ENCODE data around the gene KDM2A. TPM values are rescaled to one million over a fixed set of nuclear protein-coding genes. Genes with fewer than 3 reads are reported as not detected.

Gene KDM2A
- polyA plus RNA-seq, 2 of the 4 experiments (the other 2 are of a cell fraction): 34.5 to 42.8 TPM

- CTCF ChIA-PET: interaction anchor here (0.6 to 1.4 kb wide), 3 partner anchors 13 to 42 kb away, joined by 3 to 5 read pairs (median 4); partner anchors contain the start of gene KDM2A
- Histone ChIP-seq H3K27ac (no peak overlapping the region), H3K9me3 (no peaks in the 10 kb centered on the region), H3K4me2 (no peak overlapping the region), H3K4me3 (no peak overlapping the region), H3K4me1 (peaks cover 14% of the 10 kb centered on the region; the same call in 2 of the 3 replicates)
- DNase-seq (ENCODE audit: low read depth in 1 of 2, low spot score in 1 of 2): no peak
- no peak for FAIRE-seq
- 87% methylated on average over 5 of the region's 5 CpGs for WGBS (ENCODE audit: missing lambda C conversion rate)
- POLR2A ChIA-PET: no interaction called here
- TF ChIP-seq RAD21 (conservative IDR thresholded peaks at IDR 0.05 in 1 of 2, IDR thresholded peaks at IDR 0.05 in 1 of 2): no peak
- no peak for TF ChIP-seq EP300 (IDR thresholded peaks at IDR 0.05)
- TF ChIP-seq USF2 (IDR thresholded peaks at IDR 0.05): no peak
- no peak for TF ChIP-seq POLR2AphosphoS2 (conservative IDR thresholded peaks at IDR 0.05; ENCODE audit: low read length)
- TF ChIP-seq HOXB5 (CRISPR knock-in tag; IDR thresholded peaks at IDR 0.05): no peak
- no peak for TF ChIP-seq HMGXB4 (CRISPR knock-in tag; IDR thresholded peaks at IDR 0.05; ENCODE audit: borderline replicate concordance)
- peak in 1 of 2 experiments; percentile 52; a peak in 2 of 6 replicates for ATAC-seq
These were observed 42.1 kb downstream of the KDM2A start for GRCh38 chr11:67160872-67161783.

- no peak overlapping the region for H3K4me2 ChIP-seq
- CTCF ChIA-PET: interaction anchor here (2.8 kb wide), 1 partner anchor 44 kb away, joined by 11 read pairs; the partner anchor contains the start of gene KDM2A
These were observed 43.9 kb downstream of the KDM2A start for GRCh38 chr11:67163006-67163405.

GRCh38 chr11:67165623-67166022, 46.6 kb downstream of the KDM2A start:
- Histone ChIP-seq H3K4me3 (no peak overlapping the region), H3K4me2 (no peak overlapping the region), H3K27ac (no peak overlapping the region), H3K9me3 (no peaks in the 10 kb centered on the region), H3K4me1 (peaks cover 40% of the 10 kb centered on the region)
- TF ChIP-seq CBX2 (IDR thresholded peaks at IDR 0.05; ENCODE audit: borderline replicate concordance, low read depth) (no peak), RFX5 (IDR thresholded peaks at IDR 0.05) (no peak), FOSL2 (IDR thresholded peaks at IDR 0.05) (no peak), FOSL2 (CRISPR knock-in tag; IDR thresholded peaks at IDR 0.05) (no peak)
- DNase-seq (ENCODE audit: low read depth in 1 of 2, low spot score in 1 of 2) (no peak), ATAC-seq (no peak), FAIRE-seq (no peak)
- POLR2A ChIA-PET: no interaction called here
- WGBS (ENCODE audit: missing lambda C conversion rate): 80% methylated on average over 1 of the region's 1 CpG
- CTCF ChIA-PET: interaction anchor here (0.8 to 2.8 kb wide), 3 partner anchors 47 to 96 kb away, joined by 3 to 11 read pairs (median 4); partner anchors contain the start of gene KDM2A

More at GRCh38 chr11:67163006-67163405, 43.9 kb downstream of the KDM2A start:
- DNase-seq (ENCODE audit: low read depth in 1 of 2, low spot score in 1 of 2): no peak
- Histone ChIP-seq H3K4me1 (peaks cover 28% of the 10 kb centered on the region), H3K4me3 (no peak overlapping the region), H3K9me3 (no peaks in the 10 kb centered on the region), H3K27ac (no peak overlapping the region)
- POLR2A ChIA-PET: no interaction called here
- 88% methylated on average over 3 of the region's 3 CpGs for WGBS (ENCODE audit: missing lambda C conversion rate)
- ATAC-seq: no peak
- FAIRE-seq: no peak
- no peak for TF ChIP-seq RFX5 (IDR thresholded peaks at IDR 0.05)
- TF ChIP-seq MAFK (IDR thresholded peaks at IDR 0.05; ENCODE audit: partially characterized antibody): no peak
- no peak for TF ChIP-seq EHF (CRISPR knock-in tag; IDR thresholded peaks at IDR 0.05)

- WGBS (ENCODE audit: missing lambda C conversion rate): 90% methylated on average over 2 of the region's 2 CpGs
- Histone ChIP-seq H3K9me3 (no peaks in the 10 kb centered on the region), H3K4me2 (peak overlapping the region; percentile 62), H3K4me1 (peaks cover 32% of the 10 kb centered on the region), H3K4me3 (no peak overlapping the region), H3K27ac (peak overlapping the region; percentile 47 to 66)
- DNase-seq (ENCODE audit: low read depth in 1 of 2, low spot score in 1 of 2) (no peak), FAIRE-seq (no peak), ATAC-seq (no peak)
- no peak for TF ChIP-seq KDM5A (IDR thresholded peaks at IDR 0.05)
- no peak for TF ChIP-seq KDM1A (IDR thresholded peaks at IDR 0.05; ENCODE audit: low read depth)
- TF ChIP-seq RAD21 (conservative IDR thresholded peaks at IDR 0.05 in 1 of 2, IDR thresholded peaks at IDR 0.05 in 1 of 2): no peak
- no peak for TF ChIP-seq ESRRA (IDR thresholded peaks at IDR 0.05; ENCODE audit: borderline replicate concordance, low read length)
- TF ChIP-seq SMC3 (IDR thresholded peaks at IDR 0.05): no peak
- TF ChIP-seq FOSL2 (IDR thresholded peaks at IDR 0.05): no peak
- TF ChIP-seq FOSL2 (CRISPR knock-in tag; IDR thresholded peaks at IDR 0.05): no peak
- no peak for TF ChIP-seq MAFK (IDR thresholded peaks at IDR 0.05; ENCODE audit: partially characterized antibody)
- no peak for TF ChIP-seq MAX (IDR thresholded peaks at IDR 0.05)
- no peak for TF ChIP-seq TFCP2L1 (CRISPR knock-in tag; IDR thresholded peaks at IDR 0.05)
- CTCF ChIA-PET: interaction anchor here (0.7 to 5.6 kb wide), 17 partner anchors 10 to 124 kb away, joined by 3 to 39 read pairs (median 5); partner anchors contain the start of gene KDM2A
- POLR2A ChIA-PET: no interaction called here
These were observed 48.0 kb downstream of the KDM2A start for GRCh38 chr11:67167091-67167490.
